GM12801 (cell line): ENCODE data around the gene RBM19.

Experiments
- CTCF ChIP-seq: IDR thresholded peaks from one replicate; pipeline ENCODE4 v1.5.1; 2011; ENCODE audit warnings: control low read depth; ENCODE audit not compliant: insufficient read length; ENCODE audit errors: extremely low read depth

The RBM19 gene

DNA sequence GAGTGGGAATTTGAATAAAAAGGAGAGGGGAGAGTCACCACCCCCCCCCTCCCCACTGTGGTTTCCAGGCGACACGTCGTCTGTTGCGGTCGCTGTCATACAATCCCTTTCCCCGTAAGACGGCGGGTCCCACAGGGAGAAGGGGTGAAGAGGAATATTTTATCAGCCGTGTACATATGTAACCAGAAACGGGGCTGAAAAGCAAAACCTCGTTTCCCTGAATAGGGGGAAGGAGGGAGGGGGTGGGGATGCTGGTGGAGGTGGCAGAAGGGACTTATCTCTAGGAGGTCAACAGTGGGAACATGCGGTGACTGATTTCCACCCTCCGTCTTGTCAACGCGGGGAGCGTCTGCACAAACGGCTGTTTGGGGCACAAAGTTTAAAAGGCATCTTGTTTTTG, 171.4 kb downstream of the RBM19 start:
- TF ChIP-seq CTCF = no peak

- no peak for TF ChIP-seq CTCF
Observed at GRCh38 chr12:113793250-113793649, 172.9 kb downstream of the RBM19 start.

DNA sequence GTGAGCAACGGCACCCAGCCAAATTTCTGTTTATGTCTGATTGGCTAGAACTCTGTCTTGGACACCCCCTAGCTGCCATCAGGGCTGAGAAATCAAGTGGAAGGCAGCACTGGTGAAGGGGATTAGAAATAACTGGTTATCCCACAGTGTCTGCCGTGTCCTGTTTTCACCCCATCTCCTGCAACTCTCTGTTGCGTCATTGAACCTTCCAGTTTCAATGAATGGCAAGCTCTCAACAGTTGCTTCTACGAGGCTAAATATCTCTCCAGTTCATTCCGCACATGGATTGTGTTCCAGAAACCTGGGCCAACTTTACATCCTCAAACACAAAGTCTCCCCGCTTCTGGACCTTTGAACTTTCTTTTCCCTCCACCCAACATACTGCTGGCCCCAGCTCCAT, 173.7 kb downstream of the RBM19 start:
- no peak for TF ChIP-seq CTCF

- no peak for TF ChIP-seq CTCF
Observed at GRCh38 chr12:113788020-113788856, 177.9 kb downstream of the RBM19 start.

- no peak for TF ChIP-seq CTCF
Observed at GRCh38 chr12:113786107-113786506, 180.0 kb downstream of the RBM19 start.

GRCh38 chr12:113783811-113784210, 182.3 kb downstream of the RBM19 start:
- no peak for TF ChIP-seq CTCF

GRCh38 chr12:113782873-113783272, 183.3 kb downstream of the RBM19 start:
- no peak for TF ChIP-seq CTCF
